ENCODE results near the gene TMEM42.

TMEM42 gene

GRCh38 chr3:44831232-44831631 lies 30.5 kb upstream of the TMEM42 start:
- no peak for DNase-seq (ENCODE audit: extremely low read depth, insufficient read length)
- Histone ChIP-seq H3K27me3 (replicated peaks; ENCODE audit: control insufficient read depth, insufficient read depth, low read length) (no peaks in the 10 kb centered on the region), H3K4me3 (replicated peaks; ENCODE audit: low read depth, low read length) (no peak overlapping the region), H3K36me3 (ENCODE audit: control insufficient read depth, insufficient read depth, low read length) (peaks cover 3% of the 10 kb centered on the region)
- no peak for TF ChIP-seq CTCF (IDR thresholded peaks at IDR 0.05; ENCODE audit: insufficient read depth, low read length, poor library complexity, severe bottlenecking)

GRCh38 chr3:44832032-44832431 lies 29.7 kb upstream of the TMEM42 start:
- Histone ChIP-seq H3K36me3 (ENCODE audit: control insufficient read depth, insufficient read depth, low read length) (peaks cover 1% of the 10 kb centered on the region), H3K4me3 (replicated peaks; ENCODE audit: low read depth, low read length) (no peak overlapping the region), H3K27me3 (replicated peaks; ENCODE audit: control insufficient read depth, insufficient read depth, low read length) (no peaks in the 10 kb centered on the region)
- no peak for DNase-seq (ENCODE audit: extremely low read depth, insufficient read length)
- TF ChIP-seq CTCF (IDR thresholded peaks at IDR 0.05; ENCODE audit: insufficient read depth, low read length, poor library complexity, severe bottlenecking) = no peak

- Histone ChIP-seq H3K4me3 (replicated peaks; ENCODE audit: low read depth, low read length) (no peak overlapping the region), H3K27me3 (replicated peaks; ENCODE audit: control insufficient read depth, insufficient read depth, low read length) (no peaks in the 10 kb centered on the region), H3K36me3 (ENCODE audit: control insufficient read depth, insufficient read depth, low read length) (peaks cover 1% of the 10 kb centered on the region)
- no peak for DNase-seq (ENCODE audit: extremely low read depth, insufficient read length)
- TF ChIP-seq CTCF (IDR thresholded peaks at IDR 0.05; ENCODE audit: insufficient read depth, low read length, poor library complexity, severe bottlenecking) = no peak
Observed at GRCh38 chr3:44832965-44833364, 28.7 kb upstream of the TMEM42 start.

- Histone ChIP-seq H3K36me3 (ENCODE audit: control insufficient read depth, insufficient read depth, low read length) (peaks cover 1% of the 10 kb centered on the region), H3K4me3 (replicated peaks; ENCODE audit: low read depth, low read length) (no peak overlapping the region), H3K27me3 (replicated peaks; ENCODE audit: control insufficient read depth, insufficient read depth, low read length) (no peaks in the 10 kb centered on the region)
- TF ChIP-seq CTCF (IDR thresholded peaks at IDR 0.05; ENCODE audit: insufficient read depth, low read length, poor library complexity, severe bottlenecking) = no peak
- no peak for DNase-seq (ENCODE audit: extremely low read depth, insufficient read length)
Observed at GRCh38 chr3:44833394-44833793, 28.3 kb upstream of the TMEM42 start.

GRCh38 chr3:44835684-44836083 lies 26.0 kb upstream of the TMEM42 start:
- no peak for TF ChIP-seq CTCF (IDR thresholded peaks at IDR 0.05; ENCODE audit: insufficient read depth, low read length, poor library complexity, severe bottlenecking)
- Histone ChIP-seq H3K4me3 (replicated peaks; ENCODE audit: low read depth, low read length) (no peak overlapping the region), H3K36me3 (ENCODE audit: control insufficient read depth, insufficient read depth, low read length) (peaks cover 1% of the 10 kb centered on the region), H3K27me3 (replicated peaks; ENCODE audit: control insufficient read depth, insufficient read depth, low read length) (no peaks in the 10 kb centered on the region)
- no peak for DNase-seq (ENCODE audit: extremely low read depth, insufficient read length)

- peaks cover 4% of the 10 kb centered on the region for H3K36me3 ChIP-seq (ENCODE audit: control insufficient read depth, insufficient read depth, low read length)
- no peak overlapping the region for H3K4me3 ChIP-seq (replicated peaks; ENCODE audit: low read depth, low read length)
- H3K27me3 ChIP-seq (replicated peaks; ENCODE audit: control insufficient read depth, insufficient read depth, low read length) = no peaks in the 10 kb centered on the region
- DNase-seq (ENCODE audit: extremely low read depth, insufficient read length) = no peak
- no peak for TF ChIP-seq CTCF (IDR thresholded peaks at IDR 0.05; ENCODE audit: insufficient read depth, low read length, poor library complexity, severe bottlenecking)
Observed at GRCh38 chr3:44842376-44842775, 19.3 kb upstream of the TMEM42 start.

Measured in GM06990 (cell line).